KOPT-K1 (cell line): ENCODE measurements around the gene FERMT3.

Source experiments
- H3K27ac ChIP-seq: fragments of 200-600 bp; sonication (generic); 2 replicates; pipeline ENCODE4 v1.5.1; 2016; ENCODE audit warnings: antibody characterized with exemption, mild to moderate bottlenecking, low read depth, low read length; ENCODE audit not compliant: poor library complexity, severe bottlenecking
- H3K36me3 ChIP-seq: fragments of 200-600 bp; sonication (generic); 2 replicates; pipeline ENCODE4 v1.5.1; 2017; ENCODE audit warnings: antibody characterized with exemption, mild to moderate bottlenecking, low read length, moderate library complexity; ENCODE audit not compliant: insufficient read depth
- H3K9me3 ChIP-seq: fragments of 200-600 bp; sonication (generic); 2 replicates; pipeline ENCODE4 v1.5.1; 2017; ENCODE audit warnings: antibody characterized with exemption, low read length, mild to moderate bottlenecking; ENCODE audit not compliant: insufficient read depth, poor library complexity, severe bottlenecking

The FERMT3 gene

DNA sequence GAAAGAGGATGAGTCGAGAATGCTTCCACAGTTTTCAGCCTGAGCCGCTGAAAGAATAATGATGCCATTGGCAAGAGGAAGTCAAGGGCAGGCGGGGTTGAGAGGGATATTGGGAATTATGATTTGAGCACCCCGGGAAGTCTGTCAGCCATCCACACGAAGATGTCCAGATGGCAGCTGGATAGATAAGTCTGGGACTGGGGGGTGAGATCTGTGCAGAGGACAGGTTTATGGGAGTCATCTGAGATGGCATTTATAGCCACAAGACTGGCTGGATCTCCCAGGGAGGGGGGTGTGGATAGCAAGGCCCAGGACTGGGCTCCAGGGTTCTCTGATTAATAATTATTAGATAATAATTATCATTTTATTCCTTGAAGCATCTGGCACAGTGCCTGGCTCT is 25.6 kb upstream of the FERMT3 start:
- Histone ChIP-seq H3K36me3 (no peaks in the 10 kb centered on the region), H3K9me3 (no peaks in the 10 kb centered on the region), H3K27ac (no peak overlapping the region)

DNA sequence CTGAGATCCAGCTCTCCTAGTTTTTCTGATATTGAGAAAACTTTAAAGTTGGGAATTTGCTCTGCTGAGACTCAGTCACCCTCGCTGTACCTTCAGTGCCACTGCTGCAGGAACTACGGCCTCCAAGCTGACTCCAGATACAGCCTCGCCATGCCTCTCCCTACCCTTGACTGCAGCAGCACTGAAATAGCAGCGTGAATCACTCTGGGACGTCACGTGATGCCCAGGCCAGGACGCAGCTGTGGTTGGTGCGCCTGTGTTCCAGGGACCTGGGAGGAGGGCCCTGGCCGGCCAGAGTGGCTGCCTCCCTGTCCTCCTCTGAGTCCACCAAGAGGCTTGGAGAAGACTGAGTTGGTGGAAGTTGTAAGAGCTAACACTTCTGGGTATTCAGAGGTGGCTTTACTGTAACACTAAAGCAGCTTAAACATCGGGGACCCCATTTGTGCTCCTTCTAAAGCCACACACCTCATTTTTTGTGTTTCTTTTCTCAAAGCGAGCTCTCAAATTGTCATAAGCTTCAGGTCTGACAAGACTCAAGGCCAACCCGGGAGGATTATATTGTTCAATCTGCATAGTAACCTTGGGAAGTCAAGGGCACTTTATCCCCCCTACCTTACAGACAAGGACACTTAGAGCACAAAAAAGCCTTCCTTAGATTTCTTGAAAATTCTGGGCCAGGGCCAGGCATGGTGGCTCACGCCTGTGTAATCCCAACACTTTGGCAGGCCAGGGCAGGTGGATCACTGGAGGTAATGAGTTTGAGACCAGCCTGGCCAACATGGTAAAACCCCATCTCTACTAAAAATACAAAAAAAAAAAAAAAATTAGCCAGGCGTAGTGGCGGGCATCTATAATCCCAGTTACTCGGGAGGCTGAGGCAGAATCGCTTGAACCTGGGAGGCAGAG is 24.8 kb upstream of the FERMT3 start:
- Histone ChIP-seq H3K36me3 (no peaks in the 10 kb centered on the region), H3K9me3 (no peaks in the 10 kb centered on the region), H3K27ac (no peak overlapping the region)

DNA sequence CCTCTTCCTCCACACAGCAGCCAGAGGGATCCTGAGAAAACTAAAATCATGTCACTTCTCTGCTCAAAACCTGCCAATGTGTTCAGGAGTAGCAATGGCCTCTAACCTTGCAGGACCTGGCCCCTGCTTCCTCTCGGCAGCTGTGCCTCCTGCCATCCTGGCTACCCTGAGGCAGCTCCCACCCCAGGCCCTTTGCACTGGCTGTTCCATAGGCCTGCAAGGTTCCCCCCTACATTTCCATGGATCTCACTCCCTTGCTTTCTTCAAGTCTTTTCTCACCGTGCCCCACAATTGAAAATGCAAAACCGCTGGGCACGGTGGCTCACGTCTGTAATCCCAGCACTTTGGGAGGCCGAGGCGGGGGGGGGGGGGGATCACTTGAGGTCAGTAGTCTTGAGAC is 22.6 kb upstream of the FERMT3 start:
- H3K27ac ChIP-seq, result no peak overlapping the region
- H3K36me3 ChIP-seq, result peaks cover 11% of the 10 kb centered on the region
- no peaks in the 10 kb centered on the region for H3K9me3 ChIP-seq

DNA sequence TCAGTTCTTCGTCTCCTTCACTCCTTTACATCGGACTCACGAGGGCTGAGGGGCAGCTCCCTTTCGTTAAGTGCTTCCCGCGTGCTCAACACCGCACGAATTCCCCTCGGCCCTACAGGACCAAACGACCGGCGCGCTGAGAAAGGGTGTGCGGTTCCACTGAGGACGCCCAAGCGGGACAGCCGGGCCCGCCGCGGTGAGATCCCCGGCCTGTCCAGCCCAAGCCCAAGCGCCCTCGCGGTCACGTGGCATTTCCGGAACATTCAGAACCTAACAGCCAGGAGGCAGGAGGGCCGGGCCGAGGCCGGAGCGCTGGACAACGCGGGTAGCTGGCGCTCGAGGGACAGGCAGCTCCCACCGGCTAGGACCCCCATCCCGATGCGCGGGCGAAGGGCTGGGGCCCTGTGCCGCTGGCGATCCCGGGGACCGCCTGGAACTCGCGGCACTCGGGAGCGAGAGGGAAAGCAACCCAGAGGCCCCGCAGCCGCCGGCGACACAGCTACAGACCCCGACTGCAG is 21.3 kb upstream of the FERMT3 start:
- H3K9me3 ChIP-seq, result no peaks in the 10 kb centered on the region
- H3K27ac ChIP-seq, result peak overlapping the region; percentile 80
- peaks cover 22% of the 10 kb centered on the region for H3K36me3 ChIP-seq

DNA sequence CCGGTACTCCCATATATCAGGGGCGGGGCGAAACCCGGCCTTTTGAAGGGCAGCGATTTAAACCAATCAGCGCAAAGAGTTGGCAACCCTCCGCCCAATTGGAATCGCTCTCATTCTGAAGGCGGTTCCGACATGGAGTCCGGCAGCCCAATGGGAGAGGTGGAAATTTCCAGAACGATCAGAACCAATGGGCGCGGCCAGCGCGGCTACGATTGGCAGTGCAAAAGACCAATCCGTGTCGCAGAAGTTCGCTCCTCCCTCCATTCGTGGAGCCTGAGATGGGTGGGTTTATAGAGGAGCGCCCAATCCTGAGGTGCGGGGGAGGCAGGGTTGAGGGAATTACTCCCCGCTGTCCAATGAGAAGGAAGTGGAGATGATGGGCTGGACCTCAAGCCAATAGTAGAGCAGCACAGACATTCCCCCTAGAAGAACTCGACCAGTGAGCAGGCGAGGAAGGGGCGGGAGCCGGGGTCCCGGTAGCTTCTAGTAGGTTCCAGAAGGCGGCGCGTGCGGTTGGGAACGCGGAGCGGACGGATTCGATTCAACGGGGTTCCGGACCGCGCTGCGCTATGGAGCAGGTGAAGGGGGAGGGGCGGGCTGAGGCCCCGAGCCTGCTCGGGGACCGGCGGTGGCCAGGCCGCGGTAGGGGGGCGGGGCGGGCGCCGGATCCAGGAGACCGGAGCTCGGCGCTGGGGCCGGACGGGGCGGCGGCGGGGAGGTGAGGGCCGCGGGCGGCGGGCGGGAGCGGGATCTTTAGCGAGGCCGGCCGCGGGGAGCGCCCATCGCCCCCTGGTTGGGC is 20.6 kb upstream of the FERMT3 start, which contains the start of gene STIP1:
Gene STIP1 (plus strand): TSS at position 479 of the 799 bp plus-strand sequence. CDS start 91 bp downstream, at position 570.
- H3K9me3 ChIP-seq, result no peaks in the 10 kb centered on the region
- H3K36me3 ChIP-seq, result peaks cover 29% of the 10 kb centered on the region
- H3K27ac ChIP-seq, result peak within 1 kb of the TSS; percentile 80

DNA sequence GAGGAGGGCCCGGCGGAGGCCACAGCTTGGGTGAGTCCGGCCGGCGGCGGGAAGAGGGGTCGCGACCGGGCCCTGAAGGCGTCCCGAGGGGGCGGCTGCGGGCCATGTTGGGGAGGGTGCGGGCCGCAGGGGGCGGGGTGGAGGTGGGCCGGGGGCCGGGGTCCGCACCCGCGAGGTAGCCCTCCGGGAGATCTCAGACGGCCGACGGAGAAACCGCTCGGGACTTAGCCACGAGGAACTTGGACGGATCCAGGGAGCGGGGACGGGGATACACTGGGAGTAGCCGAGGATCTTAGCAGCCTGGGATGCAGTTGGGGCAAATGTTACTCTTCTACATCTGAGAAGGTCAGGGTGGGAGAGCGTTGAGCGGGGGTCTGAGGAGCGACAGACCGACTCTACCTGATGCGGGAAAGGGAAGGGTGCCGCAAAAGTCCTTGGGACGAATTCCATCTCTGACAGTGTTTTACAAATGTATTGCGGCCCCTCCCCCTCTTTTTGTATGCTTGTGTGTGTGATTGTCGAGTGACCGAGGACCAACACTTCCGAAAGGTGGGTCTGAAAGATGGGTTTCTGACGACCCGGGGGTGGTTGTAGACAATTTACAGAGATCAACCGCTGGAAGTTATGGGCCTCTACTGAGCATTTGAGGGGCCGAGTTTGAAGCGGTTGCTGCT is 19.9 kb upstream of the FERMT3 start:
- peaks cover 36% of the 10 kb centered on the region for H3K36me3 ChIP-seq
- H3K27ac ChIP-seq, result no peak overlapping the region

DNA sequence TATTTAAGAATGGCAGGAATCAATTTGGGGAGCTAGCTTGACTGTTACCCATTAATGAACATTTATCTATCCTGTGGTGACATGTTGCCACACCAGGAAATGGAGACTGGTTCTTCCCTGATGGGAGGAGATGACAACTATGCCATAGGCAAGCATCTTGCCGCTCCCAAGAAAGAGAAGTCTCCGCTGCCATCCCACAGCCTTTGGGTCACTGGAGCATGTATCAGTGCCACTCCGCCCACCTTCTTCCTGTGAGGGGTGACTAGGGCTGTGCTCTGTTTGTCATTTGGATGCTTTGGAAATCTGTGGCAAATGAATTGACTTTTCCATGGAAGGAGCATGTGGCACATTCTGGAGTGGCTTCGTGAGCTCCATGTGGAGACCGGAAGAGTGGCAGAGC is 14.1 kb upstream of the FERMT3 start:
- Histone ChIP-seq H3K9me3 (no peaks in the 10 kb centered on the region), H3K27ac (no peak overlapping the region), H3K36me3 (peaks cover 94% of the 10 kb centered on the region)

More for the DNA sequence above, 19.9 kb upstream of the FERMT3 start:
- no peaks in the 10 kb centered on the region for H3K9me3 ChIP-seq

DNA sequence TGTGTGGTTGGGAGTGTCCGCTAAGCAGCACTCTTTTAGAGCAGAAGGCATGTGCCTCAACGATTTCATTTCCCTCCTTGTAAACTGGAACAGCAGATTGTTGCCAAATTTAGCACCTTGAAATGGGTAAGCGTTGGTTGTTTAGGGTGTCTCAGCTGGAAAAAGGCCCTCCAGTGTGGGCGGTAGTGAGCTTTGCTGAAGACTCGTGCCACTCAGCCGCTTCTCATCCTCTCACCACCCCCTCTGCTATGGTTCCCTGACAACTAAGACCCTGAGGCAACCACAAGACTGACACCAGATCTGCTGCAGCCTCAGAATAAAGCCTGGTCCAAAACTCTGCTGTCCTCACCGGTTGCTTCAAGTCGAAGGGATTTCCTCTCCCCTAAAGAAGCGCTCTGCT is 9.9 kb upstream of the FERMT3 start:
- Histone ChIP-seq H3K9me3 (no peaks in the 10 kb centered on the region), H3K27ac (no peak overlapping the region), H3K36me3 (peaks cover 98% of the 10 kb centered on the region)

DNA sequence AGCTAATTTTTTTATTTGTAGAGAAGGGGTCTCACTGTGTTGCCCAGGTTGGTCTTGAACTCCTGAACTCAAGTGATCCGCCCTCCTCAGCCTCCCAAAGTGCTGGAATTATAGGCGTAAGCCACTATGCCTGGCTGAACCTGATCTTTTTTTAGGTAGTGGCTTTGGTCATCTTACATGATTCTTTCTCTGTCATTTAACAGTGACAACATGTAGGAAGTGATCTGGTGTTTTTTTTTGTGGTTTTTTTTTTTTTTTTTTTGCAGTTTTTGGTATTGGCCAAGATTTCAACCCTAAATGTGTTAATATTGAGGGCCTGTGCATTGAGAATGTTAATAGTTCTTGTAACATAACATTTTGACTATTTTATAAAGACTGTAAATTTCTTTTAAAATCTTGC is 8.0 kb upstream of the FERMT3 start:
- Histone ChIP-seq H3K36me3 (peaks cover 98% of the 10 kb centered on the region), H3K27ac (no peak overlapping the region), H3K9me3 (no peaks in the 10 kb centered on the region)

DNA sequence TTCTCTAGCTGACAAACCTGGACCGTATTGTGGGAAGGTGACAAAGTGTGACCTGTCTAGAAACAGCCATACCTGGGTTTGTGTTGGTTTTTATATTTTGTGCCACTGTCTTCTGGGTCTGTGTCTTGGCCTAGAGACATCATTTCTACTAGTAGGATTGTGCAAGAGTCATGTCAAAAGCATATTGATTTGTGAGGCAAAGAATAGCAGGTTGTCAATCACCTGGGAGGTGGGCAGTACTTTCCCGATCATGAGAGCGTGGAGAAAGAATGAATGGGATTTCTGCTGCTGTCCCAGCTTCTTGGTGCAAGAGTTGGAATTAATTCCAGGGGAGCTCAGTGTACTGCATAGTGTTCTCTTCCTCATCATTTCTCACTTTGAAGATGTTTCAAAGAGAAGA is 5.0 kb upstream of the FERMT3 start:
- Histone ChIP-seq H3K36me3 (peaks cover 93% of the 10 kb centered on the region), H3K27ac (no peak overlapping the region)

DNA sequence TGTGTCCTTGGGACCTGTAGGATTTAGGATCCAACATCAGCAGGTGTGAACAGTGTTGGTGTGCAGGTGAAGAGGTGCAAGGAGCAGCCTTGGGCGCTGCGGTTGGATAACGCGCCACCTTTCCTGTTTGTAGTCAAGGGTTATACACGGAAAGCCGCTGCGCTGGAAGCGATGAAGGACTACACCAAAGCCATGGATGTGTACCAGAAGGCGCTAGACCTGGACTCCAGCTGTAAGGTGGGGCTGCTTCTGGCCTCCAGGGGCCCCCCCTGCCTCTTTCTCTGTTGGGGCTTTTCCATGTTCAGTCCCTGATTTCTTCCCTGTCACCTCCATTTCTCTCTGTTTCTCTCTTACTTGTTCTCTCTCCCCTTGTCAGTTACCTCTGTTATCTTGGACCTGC is 3.5 kb upstream of the FERMT3 start:
- H3K9me3 ChIP-seq, result no peaks in the 10 kb centered on the region
- H3K36me3 ChIP-seq, result peaks cover 79% of the 10 kb centered on the region
- no peak overlapping the region for H3K27ac ChIP-seq

More for the DNA sequence above, 5.0 kb upstream of the FERMT3 start:
- H3K9me3 ChIP-seq, result no peaks in the 10 kb centered on the region

DNA sequence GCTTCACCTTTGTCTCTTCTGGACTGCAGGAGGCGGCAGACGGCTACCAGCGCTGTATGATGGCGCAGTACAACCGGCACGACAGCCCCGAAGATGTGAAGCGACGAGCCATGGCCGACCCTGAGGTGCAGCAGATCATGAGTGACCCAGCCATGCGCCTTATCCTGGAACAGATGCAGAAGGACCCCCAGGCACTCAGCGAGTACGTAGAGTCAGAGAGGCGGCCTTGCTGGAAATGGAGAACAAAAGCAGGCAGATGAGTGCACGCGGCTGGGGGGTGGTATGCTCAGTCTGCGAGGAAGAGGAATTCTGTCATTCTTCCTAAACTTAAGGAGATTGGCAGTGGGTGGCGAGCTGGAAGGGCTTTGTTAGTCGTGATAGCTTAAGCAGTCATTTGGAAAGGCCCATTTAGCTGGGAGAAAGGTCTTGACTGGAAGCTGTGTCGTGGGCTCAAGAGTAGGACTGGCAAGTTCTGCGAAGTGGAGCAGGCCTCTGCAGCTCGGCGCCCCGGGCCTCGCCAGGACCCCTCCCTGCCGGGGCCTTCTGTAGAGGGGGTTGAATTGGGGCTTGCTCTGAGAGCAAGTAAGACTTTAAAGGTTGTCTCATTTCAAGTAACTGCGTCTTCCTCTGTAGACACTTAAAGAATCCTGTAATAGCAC is 3.0 kb upstream of the FERMT3 start:
- Histone ChIP-seq H3K27ac (no peak overlapping the region), H3K9me3 (no peaks in the 10 kb centered on the region), H3K36me3 (peaks cover 76% of the 10 kb centered on the region)

DNA sequence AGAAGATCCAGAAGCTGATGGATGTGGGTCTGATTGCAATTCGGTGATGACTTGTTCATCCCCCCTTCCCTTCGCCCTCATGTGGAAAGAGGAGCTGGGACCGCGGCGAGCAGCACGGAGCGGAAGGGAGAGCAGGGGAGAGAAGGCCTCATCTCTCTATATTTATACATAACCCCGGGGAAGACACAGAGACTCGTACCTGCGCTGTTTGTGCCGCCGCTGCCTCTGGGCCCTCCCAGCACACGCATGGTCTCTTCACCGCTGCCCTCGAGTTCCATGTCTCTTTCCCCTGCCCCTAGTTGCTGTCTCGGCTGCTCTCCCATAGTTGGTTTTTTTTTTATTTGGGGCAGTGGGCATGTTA is 2.5 kb upstream of the FERMT3 start:
- Histone ChIP-seq H3K9me3 (no peaks in the 10 kb centered on the region), H3K27ac (no peak overlapping the region), H3K36me3 (peaks cover 76% of the 10 kb centered on the region)

DNA sequence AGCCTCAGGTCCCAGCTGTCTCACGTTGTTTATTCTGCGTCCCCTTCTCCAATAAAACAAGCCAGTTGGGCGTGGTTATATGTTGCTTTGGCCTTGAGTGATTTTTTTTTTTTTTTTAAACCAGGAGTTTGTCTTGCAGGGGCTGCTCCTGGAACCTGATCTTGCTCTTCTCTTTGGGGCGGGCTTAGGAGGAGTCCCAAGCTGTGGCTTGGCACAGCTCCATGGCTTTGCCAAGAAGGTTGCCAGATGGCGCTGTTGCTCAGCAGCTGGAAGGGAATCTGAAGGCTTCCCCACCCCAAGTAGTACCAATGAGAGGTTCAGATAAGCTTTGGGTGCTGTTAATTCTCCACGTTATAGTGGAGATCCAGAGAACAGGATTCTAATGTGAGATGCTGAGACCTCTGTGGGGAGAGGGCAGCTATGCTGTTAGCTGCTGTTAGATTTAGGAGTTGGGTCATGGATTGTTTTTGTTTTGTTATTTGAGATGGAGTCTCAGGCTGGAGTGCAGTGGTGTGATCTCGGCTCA is 2.0 kb upstream of the FERMT3 start:
- Histone ChIP-seq H3K9me3 (no peaks in the 10 kb centered on the region), H3K27ac (no peak overlapping the region), H3K36me3 (peaks cover 78% of the 10 kb centered on the region)
